Gastroesophageal sphincter (tissue), 4 donors: ENCODE results near the gene TEX13A. TPM values are rescaled to one million over a fixed set of nuclear protein-coding genes. Genes with fewer than 3 reads are reported as not detected.

Experiments used
- ATAC-seq: fragments of 150-250 bp; one replicate; pipeline ENCODE4 v1.9.1; 2016; ENCODE audit warnings: mild to moderate bottlenecking, moderate library complexity
- H3K27ac ChIP-seq, 4 donors: fragments of 200-600 bp; sonication (generic) in 3 of 4; 1 replicate in 3 of 4; 2 replicates in 1 of 4; pipeline ENCODE4 v1.5.1; 2016 to 2019
- H3K27me3 ChIP-seq: fragments of 200-600 bp; sonication (generic); one replicate; pipeline ENCODE4 v1.5.1; 2019
- H3K36me3 ChIP-seq, 2 donors: fragments of 200-600 bp; sonication (generic); one replicate each; pipeline ENCODE4 v1.5.1; 2019; ENCODE audit warnings: control low read depth in 1 of 2
- H3K4me1 ChIP-seq, 3 donors: fragments of 200-600 bp; sonication (generic); 1 replicate in 2 of 3; 2 replicates in 1 of 3; pipeline ENCODE4 v1.5.1; 2016 to 2019; ENCODE audit warnings: control low read depth in 2 of 3
- H3K4me3 ChIP-seq, 2 donors: fragments of 200-600 bp; sonication (generic); one replicate each; pipeline ENCODE4 v1.5.1; 2019; ENCODE audit warnings: mild to moderate bottlenecking in 1 of 2, moderate library complexity in 1 of 2
- H3K9me3 ChIP-seq, 3 donors: fragments of 200-600 bp; sonication (generic); one replicate each; pipeline ENCODE4 v1.5.1; 2017 to 2019; ENCODE audit warnings: control low read depth in 2 of 3
- CTCF ChIP-seq, 4 experiments: fragments of 200-600 bp in 2 of 4; fragments of 450-650 bp in 2 of 4; sonication (generic) in 1 of 4; IDR thresholded peaks; one replicate each; pipeline ENCODE4 v1.5.1; 2017 to 2019; ENCODE audit warnings: antibody characterized with exemption in 4 of 4, mild to moderate bottlenecking in 2 of 4, moderate library complexity in 2 of 4
- EP300 ChIP-seq: sonication (generic); formaldehyde crosslinking; IDR thresholded peaks from one replicate; pipeline ENCODE4 v1.6.1; 2017; ENCODE audit warnings: antibody characterized with exemption, mild to moderate bottlenecking
- POLR2A ChIP-seq, 2 donors: fragments of 450-650 bp; IDR thresholded peaks; one replicate each; pipeline ENCODE4 v1.6.1; 2017; ENCODE audit warnings: antibody characterized with exemption in 2 of 2, mild to moderate bottlenecking in 2 of 2, moderate library complexity in 1 of 2
- POLR2AphosphoS5 ChIP-seq: sonication (generic); formaldehyde crosslinking; IDR thresholded peaks from one replicate; pipeline ENCODE4 v1.6.1; 2017; ENCODE audit warnings: antibody characterized with exemption
- WGBS, 2 donors: methylation state at CpG; one replicate each; pipeline ENCODE4 v1.1.5; 2018; ENCODE audit warnings: low coverage in 1 of 2; 5-methylcytosine and 5-hydroxymethylcytosine counted together
- total RNA-seq, 4 donors: library from RNA; depleted of rRNA; stranded (reverse); fragments of >200 nt; gene quantifications; one replicate each; pipeline ENCODE4 v1.1.0, GENCODE V29; 2016

The TEX13A gene
- not detected for total RNA-seq

GRCh38 chrX:105220636-105221035 lies at the start of gene TEX13A:
Gene TEX13A (minus strand): TSS chrX:105220694. CDS start chrX:105220397, 297 bp downstream.
- Histone ChIP-seq H3K36me3 (no peaks in the 10 kb centered on the region), H3K27me3 (no peaks in the 10 kb centered on the region), H3K4me3 (no peak within 1 kb of the TSS), H3K27ac (no peak within 1 kb of the TSS), H3K9me3 (no peaks in the 10 kb centered on the region), H3K4me1 (no peaks in the 10 kb centered on the region)
- 79 to 88% methylated on average over 2 to 3 of the region's 7 CpGs for WGBS, 2 donors
- ATAC-seq = no peak
- TF ChIP-seq POLR2A (IDR thresholded peaks at IDR 0.05) = no peak
- TF ChIP-seq POLR2AphosphoS5 = no peak
- TF ChIP-seq CTCF (IDR thresholded peaks at IDR 0.05) = no peak
- no peak for TF ChIP-seq EP300

GRCh38 chrX:105269386-105269785 lies 48.9 kb upstream of the TEX13A start:
- Histone ChIP-seq H3K27me3 (no peaks in the 10 kb centered on the region), H3K4me1 (no peaks in the 10 kb centered on the region), H3K4me3 (no peak overlapping the region), H3K36me3 (no peaks in the 10 kb centered on the region), H3K27ac (no peak overlapping the region), H3K9me3 (no peaks in the 10 kb centered on the region)
- no peak for ATAC-seq
- WGBS, 2 donors = 92% methylated on average over 2 of the region's 2 CpGs; no CpG with 5 or more reads in 1 of the 2 donors
- TF ChIP-seq POLR2A (IDR thresholded peaks at IDR 0.05) (no peak), CTCF (IDR thresholded peaks at IDR 0.05) (no peak), POLR2AphosphoS5 (no peak), EP300 (no peak)

GRCh38 chrX:105267167-105267566 lies 46.7 kb upstream of the TEX13A start:
- Histone ChIP-seq H3K27me3 (no peaks in the 10 kb centered on the region), H3K4me3 (no peak overlapping the region), H3K9me3 (no peaks in the 10 kb centered on the region), H3K4me1 (no peaks in the 10 kb centered on the region), H3K27ac (no peak overlapping the region), H3K36me3 (no peaks in the 10 kb centered on the region)
- no peak for TF ChIP-seq EP300
- TF ChIP-seq CTCF (IDR thresholded peaks at IDR 0.05) = no peak
- no peak for TF ChIP-seq POLR2A (IDR thresholded peaks at IDR 0.05)
- no peak for TF ChIP-seq POLR2AphosphoS5
- 63 to 77% methylated on average over 1 to 2 of the region's 2 CpGs for WGBS, 2 donors
- no peak for ATAC-seq

GRCh38 chrX:105266456-105266855 lies 46.0 kb upstream of the TEX13A start:
- Histone ChIP-seq H3K27me3 (no peaks in the 10 kb centered on the region), H3K9me3 (no peaks in the 10 kb centered on the region), H3K4me1 (no peaks in the 10 kb centered on the region), H3K27ac (no peak overlapping the region), H3K4me3 (no peak overlapping the region), H3K36me3 (no peaks in the 10 kb centered on the region)
- no peak for ATAC-seq
- no peak for TF ChIP-seq CTCF (IDR thresholded peaks at IDR 0.05)
- TF ChIP-seq POLR2A (IDR thresholded peaks at IDR 0.05) = no peak
- TF ChIP-seq EP300 = no peak
- no peak for TF ChIP-seq POLR2AphosphoS5
- WGBS, 2 donors = 50 to 57% methylated on average over 1 of the region's 1 CpG

- no peaks in the 10 kb centered on the region for H3K27me3 ChIP-seq
- TF ChIP-seq POLR2A (IDR thresholded peaks at IDR 0.05) (no peak), CTCF (IDR thresholded peaks at IDR 0.05) (no peak), EP300 (no peak), POLR2AphosphoS5 (no peak)
- H3K4me1 ChIP-seq = no peaks in the 10 kb centered on the region
- no peaks in the 10 kb centered on the region for H3K36me3 ChIP-seq
- 58 to 83% methylated on average over 2 of the region's 3 CpGs for WGBS, 2 donors
- no peak for ATAC-seq
- H3K27ac ChIP-seq = no peak overlapping the region
- no peak overlapping the region for H3K4me3 ChIP-seq
- H3K9me3 ChIP-seq = no peaks in the 10 kb centered on the region
Measured at GRCh38 chrX:105265093-105265492, 44.6 kb upstream of the TEX13A start.
